Colonic mucosa (tissue), 4 donors: ENCODE measurements around the gene EQTN. TPM values are rescaled to one million over a fixed set of nuclear protein-coding genes. Genes with fewer than 3 reads are reported as not detected.

Experiments used
- DNase-seq: peaks from one replicate; pipeline ENCODE4 v3.0.0-alpha.2; 2020
- H3K27ac ChIP-seq: fragments of 200-600 bp; one replicate; pipeline ENCODE4 v1.8.0; 2021
- H3K27me3 ChIP-seq: fragments of 200-600 bp; one replicate; pipeline ENCODE4 v1.8.0; 2021
- H3K36me3 ChIP-seq: fragments of 200-600 bp; one replicate; pipeline ENCODE4 v1.8.0; 2021
- H3K4me1 ChIP-seq: fragments of 200-600 bp; one replicate; pipeline ENCODE4 v1.8.0; 2021; ENCODE audit warnings: mild to moderate bottlenecking
- H3K4me3 ChIP-seq: fragments of 200-600 bp; one replicate; pipeline ENCODE4 v1.8.0; 2021
- H3K9ac ChIP-seq, 2 donors: one replicate each; pipeline ENCODE4 v1.7.0; 2013; ENCODE audit warnings: control low read depth in 2 of 2, low read depth in 2 of 2, low read length in 2 of 2
- H3K9me3 ChIP-seq: fragments of 200-600 bp; one replicate; pipeline ENCODE4 v1.8.0; 2021
- CTCF ChIP-seq: fragments of 200-600 bp; IDR thresholded peaks from one replicate; pipeline ENCODE4 v1.8.0; 2022; ENCODE audit warnings: antibody characterized with exemption, mild to moderate bottlenecking
- intact Hi-C: fragments of 100-400 bp; cut with DNase I; formaldehyde crosslinking; loops from one replicate; pipeline ENCODE4 v1.14.1; 2022
- total RNA-seq, 2 donors: library from RNA; stranded (reverse); fragmentation: NEBNext Ultra II Directional in 1 of 2; extraction: Animal tissue kit (Norgen Biotek cat#: 25700) in 1 of 2; gene quantifications; one replicate each; pipeline ENCODE4 v1.2.1, GENCODE V29; 2021
- donor health status: healthy.
- donor health status: DM: no; HTN: no; CAD: no.
- donor health status: DM: no; HTN: no; CAD: no.

Gene EQTN
- total RNA-seq, 2 donors from 2014 or later: 1.0 to 1.1 TPM

DNA sequence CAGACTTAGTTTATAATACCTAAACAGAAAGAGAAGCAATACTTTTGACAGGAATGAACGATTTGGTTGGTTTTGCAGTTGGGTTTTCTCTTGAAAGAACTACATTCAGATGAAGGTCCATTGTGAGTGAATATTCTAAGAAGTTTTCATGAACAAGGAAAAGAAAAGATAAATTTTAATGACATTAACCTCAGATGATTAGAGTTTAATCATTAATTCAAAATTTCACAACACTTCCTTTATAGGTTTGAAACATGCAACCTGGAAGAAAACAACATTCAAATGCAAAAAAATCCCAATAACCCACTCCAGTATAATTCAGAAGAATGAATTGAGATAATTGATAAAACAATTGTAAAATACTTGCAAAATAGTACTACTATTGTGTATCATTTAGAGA is 23.8 kb downstream of the EQTN start:
- Histone ChIP-seq H3K36me3 (no peaks in the 10 kb centered on the region), H3K4me3 (no peak overlapping the region), H3K27ac (no peak overlapping the region), H3K9me3 (no peaks in the 10 kb centered on the region), H3K9ac (no peak overlapping the region), H3K4me1 (no peaks in the 10 kb centered on the region), H3K27me3 (no peaks in the 10 kb centered on the region)
- no peak for DNase-seq
- intact Hi-C loops: no loop called here
- TF ChIP-seq CTCF: no peak

DNA sequence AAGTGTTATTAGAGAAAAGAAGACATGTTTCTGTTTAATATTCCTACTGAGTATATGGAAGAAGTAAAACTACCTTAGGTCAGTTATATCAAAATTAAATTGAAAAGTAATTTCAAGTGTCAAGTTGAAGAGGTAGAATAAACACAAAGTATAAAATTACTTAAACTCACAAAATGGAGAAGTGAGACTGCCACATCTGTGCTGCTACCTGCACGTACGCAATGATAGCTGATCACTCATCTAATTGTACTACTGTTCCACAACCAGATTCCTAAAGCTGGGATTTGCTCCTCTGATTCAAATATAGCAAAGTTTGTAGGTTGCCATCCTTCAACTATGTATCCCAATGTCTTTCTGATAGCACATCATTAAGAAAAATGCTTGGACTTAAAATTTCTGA is 24.8 kb downstream of the EQTN start:
- H3K36me3 ChIP-seq: no peaks in the 10 kb centered on the region
- no peaks in the 10 kb centered on the region for H3K4me1 ChIP-seq
- intact Hi-C loops: no loop called here
- H3K9me3 ChIP-seq: no peaks in the 10 kb centered on the region
- no peak overlapping the region for H3K27ac ChIP-seq
- no peak for DNase-seq
- H3K27me3 ChIP-seq: no peaks in the 10 kb centered on the region
- no peak overlapping the region for H3K4me3 ChIP-seq
- no peak for TF ChIP-seq CTCF
- H3K9ac ChIP-seq: no peak overlapping the region

DNA sequence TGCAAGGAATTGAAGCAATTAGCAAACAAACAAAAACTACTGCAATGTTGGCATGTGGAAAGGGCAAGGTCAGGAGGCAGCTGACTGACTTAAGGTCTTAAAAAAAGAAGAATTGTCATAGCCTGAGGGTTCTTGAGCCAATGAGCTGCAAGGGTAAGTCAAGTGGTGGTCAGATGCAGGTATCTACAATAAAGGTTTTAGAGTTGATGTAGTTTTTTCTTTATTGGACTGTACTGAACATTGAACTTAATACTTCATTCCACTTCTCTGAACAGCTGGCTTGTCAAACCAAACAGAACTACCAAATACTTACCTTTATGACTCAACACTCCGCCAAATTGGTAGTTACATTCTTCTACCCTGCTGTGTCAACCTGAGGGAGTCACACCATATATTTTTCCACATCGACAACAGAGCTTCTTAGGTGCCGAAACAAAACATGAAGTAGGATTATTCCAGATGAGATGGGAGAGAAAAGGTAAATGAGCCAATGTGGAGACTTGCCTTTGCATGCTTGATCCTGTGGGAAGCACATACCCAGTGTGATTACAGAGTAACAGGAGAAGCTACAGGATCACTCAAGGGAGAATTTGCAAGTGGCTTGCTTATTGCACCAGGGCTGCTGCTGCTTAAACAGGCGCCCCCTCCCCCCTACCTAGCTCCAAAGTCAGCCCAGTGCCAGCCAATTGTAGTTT is 35.3 kb downstream of the EQTN start:
- H3K9me3 ChIP-seq: no peaks in the 10 kb centered on the region
- no peaks in the 10 kb centered on the region for H3K36me3 ChIP-seq
- intact Hi-C loops: loop anchor here (5.0 kb wide), 1 partner anchor 224 kb away; no protein-coding TSS in a partner anchor
- no peak for TF ChIP-seq CTCF
- H3K4me1 ChIP-seq: no peaks in the 10 kb centered on the region
- no peak overlapping the region for H3K27ac ChIP-seq
- H3K4me3 ChIP-seq: no peak overlapping the region
- DNase-seq: no peak
- H3K9ac ChIP-seq: no peak overlapping the region
- H3K27me3 ChIP-seq: no peaks in the 10 kb centered on the region

GRCh38 chr9:27260789-27261516 is 36.0 kb downstream of the EQTN start:
- Histone ChIP-seq H3K4me3 (no peak overlapping the region), H3K36me3 (no peaks in the 10 kb centered on the region), H3K9me3 (no peaks in the 10 kb centered on the region), H3K4me1 (no peaks in the 10 kb centered on the region), H3K27me3 (no peaks in the 10 kb centered on the region), H3K9ac (no peak overlapping the region), H3K27ac (no peak overlapping the region)
- TF ChIP-seq CTCF: no peak
- intact Hi-C loops: loop anchor here (5.0 kb wide), 1 partner anchor 224 kb away; no protein-coding TSS in a partner anchor
- no peak for DNase-seq

- Histone ChIP-seq H3K4me3 (no peak overlapping the region), H3K27me3 (no peaks in the 10 kb centered on the region), H3K4me1 (no peaks in the 10 kb centered on the region), H3K9ac (no peak overlapping the region), H3K36me3 (no peaks in the 10 kb centered on the region), H3K27ac (no peak overlapping the region), H3K9me3 (no peaks in the 10 kb centered on the region)
- no peak for DNase-seq
- intact Hi-C loops: no loop called here
- TF ChIP-seq CTCF: no peak
Measured at GRCh38 chr9:27258662-27259061, 38.3 kb downstream of the EQTN start.
